HG02798 (cell line): ENCODE results near the gene PHYKPL.
"Not testable (repeated sequence)": the region's sequence is repeated elsewhere in the genome, so short reads cannot be mapped to it uniquely, and the experiment has no call there.

ENCODE experiments used
- ATAC-seq: cut with Tn5 transposase; IDR thresholded peaks from one replicate; pipeline ENCODE4 v1.9.1; 2021; ENCODE audit warnings: mild to moderate bottlenecking; ENCODE audit not compliant: unreplicated experiment, poor library complexity

The PHYKPL gene

DNA sequence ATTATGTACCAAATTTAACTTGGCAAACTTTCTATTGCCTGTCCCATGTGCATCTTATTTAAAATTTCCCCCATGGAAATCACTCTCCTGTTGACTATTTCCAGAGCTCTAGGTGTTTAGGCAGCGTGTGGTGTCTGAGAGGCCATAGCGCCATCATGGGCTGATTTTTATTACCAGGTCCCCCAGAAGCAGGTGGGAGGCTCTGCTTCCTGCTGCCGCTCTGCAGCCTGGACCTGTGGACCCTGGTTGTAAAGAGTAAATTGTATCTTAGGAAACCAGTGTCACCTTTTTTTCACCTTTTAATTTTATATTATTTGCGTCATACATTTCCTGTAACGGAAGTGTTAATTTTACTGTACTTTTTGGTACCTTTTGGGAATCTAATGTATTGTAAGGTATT lies 21.9 kb downstream of the PHYKPL start:
- ATAC-seq, result no peak

DNA sequence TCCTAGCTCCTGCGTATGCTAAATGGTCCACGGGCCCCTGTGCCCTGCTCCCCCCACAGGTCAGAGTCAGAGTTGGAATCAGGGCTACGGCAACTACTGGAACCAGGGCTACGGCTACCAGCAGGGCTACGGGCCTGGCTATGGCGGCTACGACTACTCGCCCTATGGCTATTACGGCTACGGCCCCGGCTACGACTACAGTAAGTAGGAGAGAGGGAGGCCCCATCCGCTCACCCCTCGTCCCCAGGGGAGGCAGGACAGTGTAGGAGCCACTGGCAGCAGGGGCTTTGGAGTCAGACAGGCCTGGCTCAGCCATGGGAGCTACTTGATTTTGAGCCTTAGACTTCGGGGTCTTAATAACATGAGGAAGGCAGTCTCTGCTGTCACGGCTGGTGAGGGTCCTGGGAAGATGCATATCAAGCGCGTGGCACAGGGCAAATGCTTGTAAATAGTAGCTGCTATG lies 22.5 kb downstream of the PHYKPL start:
- ATAC-seq, result no peak

DNA sequence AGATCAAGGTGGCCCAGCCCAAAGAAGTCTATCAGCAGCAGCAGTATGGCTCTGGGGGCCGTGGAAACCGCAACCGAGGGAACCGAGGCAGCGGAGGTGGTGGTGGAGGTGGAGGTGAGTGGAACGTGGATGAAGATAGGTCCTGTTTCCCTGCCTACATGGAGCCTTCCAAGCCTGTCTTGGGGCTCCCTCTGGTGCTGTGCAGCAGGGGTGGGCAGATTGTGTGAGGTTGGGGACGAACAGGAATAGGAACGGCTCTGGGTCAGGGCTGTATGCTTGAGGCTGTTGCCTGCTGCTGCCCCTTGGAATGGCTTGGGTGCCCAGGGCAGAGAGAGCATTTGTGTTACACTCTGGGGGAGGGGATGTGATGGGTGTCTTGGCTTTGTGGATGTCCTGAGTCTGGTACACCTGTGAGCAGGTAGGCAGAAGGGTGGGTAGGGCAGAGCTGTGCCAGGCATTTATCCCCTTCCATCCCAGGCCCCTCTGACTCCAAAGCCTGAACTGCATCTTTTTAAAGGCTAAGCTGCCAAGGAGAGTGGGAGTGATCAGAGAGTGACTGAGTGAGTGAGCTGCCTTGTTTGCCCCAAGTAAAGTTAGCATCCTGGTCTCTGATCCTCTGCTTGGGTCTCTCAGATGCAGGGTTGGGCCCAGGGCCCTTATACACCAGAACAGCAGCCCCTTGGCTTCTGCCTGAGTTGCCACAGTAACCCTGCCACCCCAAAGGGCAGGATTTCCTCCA lies 23.1 kb downstream of the PHYKPL start:
- ATAC-seq, result no peak

DNA sequence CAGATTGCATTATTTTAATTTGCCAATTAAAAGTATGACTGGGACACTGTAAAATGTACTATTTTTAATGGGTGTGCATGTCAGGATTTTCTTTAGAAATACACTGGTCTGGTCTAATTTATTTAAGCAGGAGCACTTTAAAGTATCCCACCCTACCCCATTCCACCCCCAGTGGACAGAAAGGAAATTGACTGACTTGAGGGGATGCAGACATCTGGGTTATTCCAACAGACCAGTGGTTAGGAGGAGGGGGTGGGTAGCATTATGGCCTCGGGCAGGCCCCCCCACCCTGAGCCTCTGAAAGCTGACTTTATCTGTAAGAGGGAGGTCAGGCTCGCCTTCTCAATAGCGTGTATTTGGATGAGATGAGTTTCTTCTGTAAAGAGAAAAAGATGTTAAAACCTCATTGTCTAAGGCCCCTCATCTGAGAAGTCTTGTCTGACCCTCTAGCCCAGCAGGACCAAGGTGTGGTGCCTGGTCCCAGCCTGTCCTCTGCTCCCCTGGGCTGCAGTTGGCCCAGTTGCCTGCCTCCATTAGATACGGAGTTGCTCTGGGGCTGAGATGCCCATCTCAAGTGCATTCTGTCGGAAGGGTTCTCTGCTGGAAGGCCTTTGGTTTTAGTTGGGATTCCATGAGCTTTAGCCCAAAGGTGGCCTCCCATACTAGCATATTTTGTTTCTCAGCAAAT lies 23.9 kb downstream of the PHYKPL start:
- no peak for ATAC-seq

DNA sequence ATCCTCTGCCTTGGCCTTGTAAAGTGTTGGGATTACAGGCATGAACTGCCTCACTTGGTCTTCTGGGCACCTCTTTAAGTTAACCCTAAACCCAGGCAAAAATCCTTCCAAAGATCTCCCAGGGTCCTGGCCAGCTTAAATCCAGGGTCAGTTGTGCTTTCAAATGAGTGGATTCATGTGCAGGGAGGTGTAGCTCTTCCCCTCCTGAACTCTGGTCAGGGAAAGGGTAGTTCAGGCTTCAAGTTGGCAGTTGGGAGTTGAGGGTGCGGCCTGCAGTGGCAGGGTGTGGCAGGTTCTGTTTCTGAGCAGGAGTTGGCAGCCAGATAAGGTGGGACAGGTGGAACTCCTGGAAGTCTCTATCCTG lies 24.7 kb downstream of the PHYKPL start:
- no peak for ATAC-seq

DNA sequence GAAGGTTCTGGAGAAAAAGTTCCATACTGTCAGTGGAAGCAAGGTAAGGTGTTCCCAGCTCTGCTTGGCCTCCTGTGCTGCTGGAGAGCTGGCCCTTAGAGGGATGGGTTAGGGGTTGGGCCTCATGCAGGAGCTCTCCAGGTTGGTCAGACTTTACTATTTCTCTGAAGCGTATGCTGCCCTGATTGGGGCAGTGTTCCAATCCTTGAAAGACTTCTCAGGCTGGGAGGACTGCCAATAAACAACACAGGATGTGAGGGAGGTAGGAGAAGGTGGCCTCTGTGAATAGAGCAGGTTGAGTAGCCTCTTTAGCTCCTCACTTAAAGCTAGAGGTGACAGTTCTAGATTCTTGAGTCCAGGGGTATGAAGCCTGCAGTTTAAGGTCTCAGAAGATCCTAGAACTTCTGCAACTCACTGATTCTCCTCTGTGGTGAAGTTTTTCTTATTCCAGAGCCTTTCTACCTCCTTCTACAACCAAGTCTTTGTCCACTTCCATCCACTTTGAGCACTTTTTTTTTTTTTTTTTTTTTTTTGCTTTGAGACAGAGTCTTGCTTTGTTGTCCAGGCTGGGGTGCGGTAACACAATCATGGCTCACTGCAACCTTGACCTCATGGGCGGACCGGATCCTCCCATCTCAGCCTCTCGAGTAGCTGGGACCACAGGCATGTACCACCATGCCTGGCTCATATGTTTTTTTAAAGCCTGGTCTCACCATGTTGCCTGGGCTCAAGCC lies 25.3 kb downstream of the PHYKPL start:
- no peak for ATAC-seq

DNA sequence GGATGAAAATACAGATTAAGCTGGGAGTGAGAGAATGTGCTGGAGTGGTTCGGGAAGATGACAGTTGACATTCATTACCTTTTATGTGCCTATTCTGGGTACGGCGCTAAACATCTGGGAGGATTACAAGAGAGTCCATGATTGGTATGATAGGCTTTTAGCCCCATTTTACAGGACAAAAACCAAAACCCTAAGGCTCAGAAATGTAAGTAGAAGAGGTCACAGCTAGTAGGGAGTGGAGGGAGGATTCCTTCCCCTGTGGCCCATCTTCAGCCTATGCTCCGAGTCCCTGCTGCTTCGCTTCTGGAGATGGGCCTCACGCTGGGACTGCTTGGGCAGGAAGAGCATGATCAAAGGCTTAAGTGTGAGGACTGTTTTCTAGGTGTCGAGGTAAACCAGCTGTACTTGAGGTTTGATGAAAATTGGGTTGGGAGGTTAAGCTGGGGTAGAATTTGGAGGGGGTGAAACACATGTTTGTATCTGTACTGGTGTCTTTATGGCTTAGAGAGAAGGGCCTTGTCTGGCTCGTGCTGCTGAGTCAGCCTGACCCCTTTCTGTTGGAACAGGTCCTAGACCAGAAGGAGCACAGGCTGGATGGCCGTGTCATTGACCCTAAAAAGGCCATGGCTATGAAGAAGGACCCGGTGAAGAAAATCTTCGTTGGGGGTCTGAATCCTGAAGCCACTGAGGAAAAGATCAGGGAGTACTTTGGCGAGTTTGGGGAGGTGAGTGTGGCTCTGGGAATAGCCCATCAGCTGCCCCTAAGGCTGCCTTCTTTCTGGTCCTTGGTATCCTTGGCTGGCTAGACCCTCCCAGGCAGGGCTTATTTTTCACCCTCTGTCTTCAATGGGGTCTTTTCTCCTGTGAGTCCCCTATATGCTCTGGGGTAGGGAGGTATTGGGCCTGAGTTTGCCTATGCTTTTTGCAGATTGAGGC lies 26.2 kb downstream of the PHYKPL start:
- ATAC-seq, result no peak

DNA sequence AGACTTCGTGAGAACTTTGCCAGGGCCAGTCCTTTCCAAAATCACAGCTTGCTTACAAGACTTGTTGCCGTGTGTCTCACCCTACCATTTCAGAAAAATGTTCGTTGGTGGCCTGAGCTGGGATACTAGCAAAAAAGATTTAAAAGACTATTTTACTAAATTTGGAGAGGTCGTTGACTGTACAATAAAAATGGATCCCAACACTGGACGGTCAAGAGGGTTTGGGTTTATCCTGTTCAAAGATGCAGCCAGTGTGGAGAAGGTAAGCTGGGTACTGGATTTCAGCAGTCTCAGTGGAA lies 26.9 kb downstream of the PHYKPL start:
- no peak for ATAC-seq

DNA sequence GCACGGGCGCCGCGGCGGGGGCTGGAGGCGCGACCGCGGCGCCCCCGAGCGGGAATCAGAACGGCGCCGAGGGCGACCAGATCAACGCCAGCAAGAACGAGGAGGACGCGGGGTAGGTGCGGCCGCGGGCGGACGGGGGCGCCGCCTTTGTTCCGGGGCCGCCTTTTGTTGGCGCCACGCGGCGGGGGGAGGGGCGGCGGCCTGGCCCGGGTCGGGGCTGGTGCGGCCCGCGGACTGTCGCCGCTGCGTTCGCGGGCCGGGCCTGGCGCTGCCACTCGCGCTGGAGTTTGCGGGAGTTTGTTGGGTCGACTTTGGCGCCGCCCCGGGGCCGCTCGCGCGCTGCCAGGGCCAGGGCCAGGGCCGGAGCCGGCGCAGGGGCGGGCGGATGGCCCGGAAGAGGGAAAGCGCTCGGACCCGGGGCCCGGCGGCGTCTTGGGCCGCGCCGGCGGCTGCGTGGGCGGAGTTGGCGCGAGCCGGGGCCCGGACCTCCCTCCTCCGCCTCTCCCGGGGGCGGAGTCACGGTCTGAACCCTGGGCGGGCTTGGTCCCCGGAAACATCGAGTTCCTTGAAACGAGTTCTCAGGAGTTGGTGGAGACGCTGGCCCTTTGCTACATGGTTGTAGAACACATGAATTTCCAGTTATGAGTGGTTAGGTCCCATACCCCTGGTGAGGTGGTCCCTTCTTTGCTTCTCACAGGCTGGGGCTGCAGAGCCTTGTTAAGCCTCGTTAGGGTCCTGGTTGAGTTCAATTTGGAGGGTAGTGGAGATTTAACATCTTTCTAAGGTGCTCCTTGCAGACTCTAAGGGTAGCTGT lies 27.5 kb downstream of the PHYKPL start:
- ATAC-seq, result peak; percentile 60

DNA sequence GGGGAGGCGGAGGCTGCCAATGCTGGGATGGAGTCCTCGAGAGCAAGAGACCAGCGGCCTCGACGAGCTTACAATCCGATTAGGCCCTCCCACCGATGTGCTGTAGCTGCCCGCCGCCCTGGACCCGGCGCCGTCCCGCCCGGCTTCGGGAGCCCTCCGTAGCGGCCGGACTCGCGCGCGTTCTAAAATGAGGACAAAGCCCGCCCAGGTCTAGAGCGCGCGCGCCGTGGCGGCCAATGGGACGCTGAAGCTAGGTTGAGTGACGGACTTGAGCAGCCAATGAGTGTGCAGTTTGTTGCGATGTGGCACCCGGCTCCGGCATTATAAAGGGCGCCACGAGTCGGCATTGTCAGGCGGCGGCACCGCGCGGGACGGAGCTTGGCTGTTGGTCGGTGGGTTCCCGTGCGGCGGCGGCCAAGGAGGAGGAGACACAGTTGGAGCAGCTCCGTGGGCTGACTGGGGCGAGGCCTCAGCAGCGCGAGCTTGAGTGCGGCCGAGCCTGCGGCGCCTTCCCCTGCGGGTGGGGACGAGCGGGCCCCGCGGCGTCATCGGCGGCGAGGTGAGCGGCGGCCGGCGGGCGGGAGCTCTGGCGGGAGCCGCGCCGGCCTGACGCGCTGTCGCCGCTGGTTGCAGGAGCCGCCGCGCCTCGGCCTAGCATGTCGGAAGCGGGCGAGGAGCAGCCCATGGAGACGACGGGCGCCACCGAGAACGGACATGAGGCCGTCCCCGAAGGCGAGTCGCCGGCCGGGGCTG lies 28.2 kb downstream of the PHYKPL start, which contains the start of gene HNRNPAB:
Gene HNRNPAB (plus strand): TSS at position 352 of the 753 bp plus-strand sequence. CDS start 305 bp downstream, at position 657.
- peak; percentile 82 for ATAC-seq

DNA sequence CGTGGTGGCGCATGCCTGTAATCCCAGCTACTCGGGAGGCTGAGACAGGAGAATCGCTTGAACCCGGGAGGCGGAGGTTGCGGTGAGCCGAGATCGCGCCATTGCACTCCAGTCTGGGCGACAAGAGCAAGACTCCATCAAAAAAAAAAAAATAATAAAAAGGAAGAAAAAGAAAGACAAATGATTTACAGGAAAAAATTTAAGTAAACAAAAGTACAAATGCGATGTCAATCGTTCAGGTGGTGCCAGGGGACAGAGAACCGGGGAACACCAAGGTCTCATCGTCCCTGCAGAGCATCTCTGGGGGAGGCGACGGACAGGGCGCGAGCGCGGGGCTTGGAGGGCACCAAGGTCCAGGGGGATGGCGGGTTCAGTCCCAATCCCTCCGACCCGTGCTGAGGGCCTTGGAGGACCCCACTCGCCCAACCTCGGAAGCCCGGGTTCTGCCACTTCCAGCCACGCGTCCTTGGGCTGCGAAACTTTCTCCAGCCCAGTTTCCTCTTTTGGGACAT lies 28.9 kb downstream of the PHYKPL start:
- ATAC-seq, result no peak

DNA sequence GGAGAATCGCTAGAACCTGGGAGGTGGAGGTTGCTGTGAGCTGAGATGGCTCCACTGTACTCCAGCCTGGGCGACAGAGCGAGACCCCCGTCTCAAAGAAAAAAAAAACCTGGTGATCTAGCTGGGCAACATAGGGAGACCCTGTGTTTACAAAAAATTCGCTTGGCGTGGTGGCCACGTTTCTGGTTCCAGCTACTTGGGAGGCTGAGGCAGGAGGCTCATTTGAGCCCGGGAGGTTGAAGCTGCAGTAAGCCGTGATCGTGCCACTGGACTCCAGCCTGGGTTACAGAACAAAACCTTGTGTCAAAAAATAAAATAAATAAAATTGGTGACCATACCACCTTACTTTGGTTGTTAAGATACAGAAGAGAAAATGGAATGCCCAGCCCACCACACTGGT lies 30.1 kb downstream of the PHYKPL start:
- no peak for ATAC-seq

DNA sequence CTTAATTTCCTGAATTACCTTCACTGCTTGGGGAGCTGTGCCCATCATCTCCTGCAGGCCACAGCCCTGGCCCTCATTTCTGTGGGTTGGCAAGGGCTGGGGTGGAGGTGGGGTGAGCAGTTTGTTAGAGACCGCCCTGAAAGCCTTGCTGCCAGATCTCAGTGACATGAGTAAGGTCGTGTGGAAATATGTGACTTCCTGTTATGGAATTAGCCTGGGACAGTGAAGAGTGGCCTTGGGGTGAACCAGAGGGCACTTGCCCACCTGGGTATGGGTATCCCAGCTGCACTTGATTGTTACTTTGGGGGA lies 30.7 kb downstream of the PHYKPL start:
- ATAC-seq, result no peak

DNA sequence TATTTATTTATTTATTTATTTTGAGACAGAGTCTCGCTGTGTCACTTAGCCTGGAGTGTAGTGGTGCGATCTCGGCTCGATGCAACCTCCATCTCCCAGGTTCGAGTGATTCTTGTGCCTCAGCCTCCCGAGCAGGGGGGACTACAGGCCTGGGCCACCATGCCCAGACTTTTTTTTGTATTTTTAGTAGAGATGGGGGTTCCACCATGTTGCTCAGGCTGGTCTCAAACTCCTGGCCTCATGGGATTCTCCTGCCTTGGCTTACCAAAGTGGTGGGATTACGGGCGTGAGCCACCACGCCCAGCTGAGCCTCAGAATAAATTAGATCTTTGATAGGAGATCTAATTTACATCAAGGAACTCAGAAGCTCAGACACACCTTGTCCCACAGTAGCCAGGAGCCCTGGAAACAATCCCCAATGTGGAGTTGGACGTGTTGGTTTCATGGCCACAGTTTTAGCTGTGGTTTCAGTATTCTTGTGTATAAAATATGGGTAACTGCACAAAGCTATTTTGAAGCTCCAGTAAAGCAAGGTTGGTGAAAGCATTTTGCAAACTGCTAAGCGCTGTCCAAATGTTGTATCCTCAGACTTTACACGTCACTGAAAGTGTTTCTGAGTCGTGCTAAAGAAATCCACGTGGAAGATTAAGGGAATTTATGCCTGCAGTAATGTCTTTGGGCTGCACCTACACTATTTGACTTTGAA lies 31.2 kb downstream of the PHYKPL start:
- no peak for ATAC-seq

DNA sequence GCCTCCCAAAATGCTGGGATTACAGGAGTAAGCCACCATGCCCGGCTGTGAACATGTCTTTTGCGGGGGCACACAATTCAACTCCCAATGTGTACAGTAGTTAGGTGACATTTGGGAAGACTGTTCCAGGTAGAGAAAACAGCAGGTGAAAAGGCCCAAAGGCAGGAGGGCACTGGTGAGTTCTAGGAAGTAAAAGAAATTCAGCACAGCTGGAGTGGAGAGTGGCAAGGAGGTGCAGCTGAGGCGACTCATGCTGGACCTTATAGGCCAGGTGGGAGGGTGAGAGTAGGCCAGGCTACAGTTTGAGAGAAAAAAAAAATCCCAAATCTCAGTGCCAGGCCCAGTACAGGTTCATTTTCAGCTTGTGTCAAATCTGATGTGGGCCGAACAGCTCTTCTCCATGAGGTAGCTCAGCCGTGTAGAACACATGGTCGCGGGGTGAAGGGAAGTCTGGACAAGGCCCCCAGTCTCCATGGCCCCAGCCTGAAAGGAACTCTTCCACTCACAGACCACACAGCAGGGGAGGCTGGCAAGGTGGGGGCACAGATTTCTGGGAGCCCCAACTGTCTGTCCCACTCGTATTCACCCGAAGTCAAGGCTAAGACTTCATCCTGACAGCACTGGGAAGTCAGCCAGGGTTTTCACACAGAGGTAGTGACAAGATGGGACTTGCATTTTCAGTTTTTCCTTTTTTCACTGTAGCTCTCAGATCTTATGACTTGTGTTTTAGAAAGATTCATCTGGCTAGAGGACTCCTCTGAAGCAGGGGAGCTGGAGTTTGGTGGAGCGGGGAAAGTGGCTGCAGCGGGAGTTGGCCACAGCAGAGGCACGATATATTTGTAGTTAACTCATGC lies 32.8 kb downstream of the PHYKPL start:
- ATAC-seq, result no peak

DNA sequence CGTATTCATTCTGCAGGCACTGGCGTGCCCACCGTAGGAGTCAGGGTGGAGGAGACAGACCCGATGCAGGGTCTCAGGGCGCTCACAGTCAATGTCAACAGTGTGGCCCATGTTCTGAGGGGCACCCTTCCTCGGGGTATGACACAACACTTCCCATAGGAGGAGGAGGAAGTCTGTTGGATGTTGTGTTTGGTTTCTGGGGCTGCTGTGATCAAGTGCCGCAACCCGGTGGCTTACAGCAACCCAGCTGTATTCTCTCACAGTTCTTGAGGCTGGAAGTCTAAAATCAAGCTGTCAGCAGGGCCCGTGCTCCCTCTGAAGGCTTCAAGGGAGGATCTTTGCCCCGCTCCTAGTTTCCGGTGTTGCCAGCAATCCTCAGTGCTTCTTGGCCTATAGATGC lies 33.9 kb downstream of the PHYKPL start:
- no peak for ATAC-seq

DNA sequence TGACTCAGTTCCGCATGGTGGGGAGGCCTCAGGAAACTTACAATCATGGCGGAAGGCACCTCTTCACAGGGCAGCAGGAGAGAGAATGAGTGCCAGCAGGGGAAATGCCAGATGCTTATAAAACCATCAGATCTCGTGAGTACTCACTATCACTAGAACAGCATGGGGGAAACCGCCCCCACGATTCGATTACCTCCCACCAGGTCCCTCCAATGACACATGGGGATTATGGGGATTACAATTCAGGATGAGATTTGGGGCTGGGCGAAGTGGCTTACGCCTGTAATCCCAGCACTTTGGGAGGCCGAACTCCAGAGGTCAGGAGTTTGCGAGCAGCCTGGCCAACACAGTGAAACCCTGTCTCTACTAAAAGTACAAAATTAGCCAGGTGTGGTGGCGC lies 34.5 kb downstream of the PHYKPL start:
- not testable (repeated sequence) for ATAC-seq
